ENCODE data around the gene FAM120B.

DNA sequence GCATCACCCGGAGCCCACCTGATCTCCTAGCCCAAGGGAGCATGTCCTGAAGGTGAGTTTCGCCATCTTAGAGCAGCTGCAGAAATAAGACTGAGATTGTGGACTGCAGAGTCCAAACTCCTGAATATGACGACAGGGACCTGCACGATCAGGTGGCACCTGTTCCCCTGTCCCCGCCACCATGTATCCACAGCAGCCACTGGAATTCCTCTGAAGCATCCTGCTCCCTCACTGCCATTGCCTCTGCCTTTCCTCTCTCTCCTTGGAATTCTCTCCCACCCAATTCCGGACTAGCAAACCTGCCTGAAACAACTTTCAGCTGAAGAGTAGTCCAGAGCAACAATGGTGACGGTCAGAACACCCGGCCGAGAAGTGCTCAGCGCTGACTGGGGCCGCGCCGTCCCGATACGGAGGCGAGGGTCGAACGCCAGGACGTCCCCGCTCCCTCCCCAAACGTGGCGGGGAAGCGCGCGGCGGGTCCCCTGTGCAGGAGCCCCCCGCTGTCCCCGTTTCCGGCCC lies 694 bp upstream of the FAM120B start:
- TF ChIP-seq PATZ1 (CRISPR knock-in tag; IDR thresholded peaks at IDR 0.05; ENCODE audit: borderline replicate concordance) (no peak), PPARA (CRISPR knock-in tag; IDR thresholded peaks at IDR 0.05; ENCODE audit: borderline replicate concordance) (no peak), OSR1 (CRISPR knock-in tag; IDR thresholded peaks at IDR 0.05) (no peak), TOX (CRISPR knock-in tag; IDR thresholded peaks at IDR 0.05; ENCODE audit: borderline replicate concordance) (no peak), ISL1 (CRISPR knock-in tag; IDR thresholded peaks at IDR 0.05) (no peak), ZFP3 (CRISPR knock-in tag; IDR thresholded peaks at IDR 0.05) (no peak), POU6F1 (CRISPR knock-in tag; IDR thresholded peaks at IDR 0.05; ENCODE audit: borderline replicate concordance, low read depth) (no peak), TCF4 (CRISPR knock-in tag; IDR thresholded peaks at IDR 0.05; ENCODE audit: borderline replicate concordance) (no peak), SNAI2 (CRISPR knock-in tag; IDR thresholded peaks at IDR 0.05) (no peak)
